ENCODE results near the gene SIRT7.

SIRT7 gene

GRCh38 chr17:81904600-81905423, 13.2 kb downstream of the SIRT7 start:
- DNase-seq (ENCODE audit: low read depth): no peak

GRCh38 chr17:81903896-81904599, 13.9 kb downstream of the SIRT7 start:
- no peak for DNase-seq (ENCODE audit: low read depth)

DNA sequence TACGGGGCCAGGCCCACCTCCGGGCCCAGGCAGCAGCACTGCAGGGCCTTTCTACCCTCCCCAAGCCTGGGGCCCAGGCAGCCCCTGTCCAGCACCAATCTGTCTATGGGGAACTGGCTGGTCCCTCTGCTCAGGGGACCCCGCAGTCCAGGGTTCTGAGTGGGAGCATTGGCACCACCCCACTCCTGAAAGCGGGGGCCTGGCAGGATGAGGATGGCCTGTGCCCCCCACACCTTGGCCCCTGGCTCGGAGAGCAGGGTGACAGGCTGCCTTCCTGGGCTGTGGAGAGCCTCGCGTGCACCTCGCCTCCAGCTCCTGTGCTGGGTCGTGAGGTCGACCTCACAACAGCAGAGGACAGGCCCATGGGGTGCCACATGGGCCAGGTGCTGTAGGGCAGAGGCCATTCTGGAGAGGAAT, 14.6 kb downstream of the SIRT7 start:
- no peak for DNase-seq (ENCODE audit: low read depth)

- DNase-seq (ENCODE audit: low read depth): no peak
Observed at GRCh38 chr17:81902653-81903414, 15.1 kb downstream of the SIRT7 start.

DNA sequence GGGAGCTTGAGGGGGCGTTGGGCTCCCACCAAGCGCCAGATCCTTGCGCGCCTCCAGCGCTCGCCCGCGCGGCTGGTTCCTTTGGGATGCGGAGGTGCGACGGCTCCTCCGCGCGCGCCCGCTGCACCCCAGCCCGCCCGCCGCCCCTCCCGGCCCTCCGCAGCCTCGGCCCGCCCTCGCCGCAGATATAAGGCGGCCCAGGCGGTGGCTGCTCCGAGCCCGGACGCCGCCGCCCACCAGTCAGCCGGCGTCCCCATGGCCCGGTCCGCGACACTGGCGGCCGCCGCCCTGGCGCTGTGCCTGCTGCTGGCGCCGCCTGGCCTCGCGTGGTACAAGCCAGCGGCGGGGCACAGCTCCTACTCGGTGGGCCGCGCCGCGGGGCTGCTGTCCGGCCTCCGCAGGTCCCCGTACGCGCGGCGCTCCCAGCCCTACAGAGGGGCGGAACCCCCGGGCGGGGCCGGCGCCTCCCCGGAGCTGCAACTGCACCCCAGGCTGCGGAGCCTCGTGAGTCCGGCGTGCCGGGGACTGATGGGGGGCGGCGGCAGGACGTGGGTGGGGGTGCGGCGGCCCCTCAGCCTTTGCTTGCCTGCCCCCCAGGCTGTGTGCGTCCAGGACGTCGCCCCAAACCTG, 15.8 kb downstream of the SIRT7 start, which contains the start of gene NPB:
TSS of gene NPB (plus strand) at position 216 of the 630 bp plus-strand sequence. CDS start at position 256, 40 bp downstream.
- no peak for DNase-seq (ENCODE audit: low read depth)

DNA sequence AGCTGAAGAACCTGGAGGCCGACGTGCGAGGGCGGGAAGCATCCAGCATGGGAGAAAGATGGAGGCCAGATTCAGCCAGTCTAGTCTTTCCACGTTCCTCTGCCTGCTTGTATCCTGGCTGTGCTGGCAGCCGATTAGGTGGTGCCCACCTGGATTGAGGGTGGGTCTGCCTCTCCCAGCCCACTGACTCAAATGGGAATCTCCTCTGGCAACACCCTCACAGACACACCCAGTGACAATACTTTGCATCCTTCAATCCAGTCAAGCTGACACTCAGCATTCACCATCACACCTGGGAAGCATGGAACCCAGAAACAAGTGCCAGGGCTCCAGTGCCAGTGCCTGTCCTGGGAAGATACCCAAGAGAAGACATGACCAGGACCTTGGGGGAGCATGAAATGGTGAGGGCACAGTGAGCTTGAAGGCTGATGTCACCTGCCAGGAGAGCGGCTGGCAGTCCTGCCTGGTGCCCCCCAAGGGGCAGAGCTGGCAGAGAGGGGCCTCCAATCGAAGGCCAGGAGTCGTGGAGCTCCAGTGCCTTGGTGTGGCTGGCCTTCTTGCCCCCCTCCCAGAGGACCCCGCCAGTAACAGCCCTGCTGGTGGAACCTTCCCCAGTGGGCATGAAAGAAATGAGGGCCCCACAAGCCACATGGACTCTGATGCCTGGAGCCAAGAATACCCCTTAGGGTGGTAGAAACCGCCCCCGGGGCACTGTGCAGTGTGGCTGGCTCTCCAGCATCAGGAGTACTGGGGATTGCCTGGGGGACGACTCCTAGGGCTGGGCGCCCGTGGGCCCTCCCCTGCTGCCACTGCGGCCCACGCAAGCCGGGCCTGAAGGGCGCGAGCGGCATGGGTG, 16.6 kb downstream of the SIRT7 start:
- no peak for DNase-seq (ENCODE audit: low read depth)

DNA sequence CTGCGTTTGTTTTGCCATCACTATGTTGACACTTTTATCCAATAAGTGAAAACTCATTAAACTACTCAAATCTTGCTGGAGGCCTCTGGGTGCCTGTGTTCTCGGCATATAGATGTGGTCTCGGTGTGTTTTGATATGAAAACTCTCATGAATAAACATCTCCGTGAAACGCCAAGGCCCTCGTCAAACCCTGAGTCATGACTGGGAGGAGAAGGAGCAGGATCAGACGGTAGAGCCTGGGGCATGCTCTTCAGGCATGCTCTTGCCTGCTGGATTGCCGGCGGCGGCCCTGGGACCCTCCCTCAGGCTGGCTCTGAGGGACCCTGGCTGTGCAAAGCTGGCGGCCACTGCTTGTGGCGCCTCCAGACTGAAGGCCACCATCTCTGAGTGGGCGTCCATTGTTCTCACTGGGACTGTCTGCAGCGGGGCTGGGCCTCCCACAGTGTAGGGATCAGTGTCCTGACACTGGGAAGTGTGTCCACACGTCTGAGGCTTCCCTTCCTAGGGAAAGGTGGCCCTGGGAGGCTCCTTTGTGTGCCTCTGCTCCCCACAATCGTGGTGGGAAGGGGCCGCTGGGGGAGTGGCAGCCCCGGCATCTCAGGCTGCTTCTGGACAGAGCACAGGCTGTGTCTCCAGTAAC, 17.7 kb downstream of the SIRT7 start:
- no peak for DNase-seq (ENCODE audit: low read depth)

DNA sequence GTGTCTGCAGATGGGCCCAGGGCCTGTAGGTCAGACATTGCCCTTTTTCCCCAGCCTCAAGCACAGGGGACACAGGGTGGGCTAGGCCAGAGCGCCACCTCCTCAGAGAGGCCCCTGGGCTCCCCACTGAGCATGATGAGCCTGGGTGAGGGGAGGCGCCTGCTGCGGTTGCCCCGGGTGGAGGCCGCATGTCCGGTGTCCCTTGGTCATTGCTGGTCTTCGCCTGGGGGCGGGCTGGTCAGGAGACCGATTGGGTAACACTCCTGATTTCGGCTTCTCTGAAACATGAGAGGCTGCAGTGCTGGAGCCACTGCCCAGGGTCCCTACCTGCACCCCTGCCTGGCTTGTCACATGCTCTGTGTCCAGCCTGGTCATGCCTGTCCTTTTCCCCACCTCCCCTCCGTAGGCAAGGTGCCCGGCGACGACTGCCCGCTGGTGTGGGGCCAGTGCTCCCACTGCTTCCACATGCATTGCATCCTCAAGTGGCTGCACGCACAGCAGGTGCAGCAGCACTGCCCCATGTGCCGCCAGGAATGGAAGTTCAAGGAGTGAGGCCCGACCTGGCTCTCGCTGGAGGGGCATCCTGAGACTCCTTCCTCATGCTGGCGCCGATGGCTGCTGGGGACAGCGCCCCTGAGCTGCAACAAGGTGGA, 18.3 kb downstream of the SIRT7 start:
- DNase-seq (ENCODE audit: low read depth): no peak

GRCh38 chr17:81898885-81899284, 19.1 kb downstream of the SIRT7 start:
- no peak for DNase-seq (ENCODE audit: low read depth)

DNA sequence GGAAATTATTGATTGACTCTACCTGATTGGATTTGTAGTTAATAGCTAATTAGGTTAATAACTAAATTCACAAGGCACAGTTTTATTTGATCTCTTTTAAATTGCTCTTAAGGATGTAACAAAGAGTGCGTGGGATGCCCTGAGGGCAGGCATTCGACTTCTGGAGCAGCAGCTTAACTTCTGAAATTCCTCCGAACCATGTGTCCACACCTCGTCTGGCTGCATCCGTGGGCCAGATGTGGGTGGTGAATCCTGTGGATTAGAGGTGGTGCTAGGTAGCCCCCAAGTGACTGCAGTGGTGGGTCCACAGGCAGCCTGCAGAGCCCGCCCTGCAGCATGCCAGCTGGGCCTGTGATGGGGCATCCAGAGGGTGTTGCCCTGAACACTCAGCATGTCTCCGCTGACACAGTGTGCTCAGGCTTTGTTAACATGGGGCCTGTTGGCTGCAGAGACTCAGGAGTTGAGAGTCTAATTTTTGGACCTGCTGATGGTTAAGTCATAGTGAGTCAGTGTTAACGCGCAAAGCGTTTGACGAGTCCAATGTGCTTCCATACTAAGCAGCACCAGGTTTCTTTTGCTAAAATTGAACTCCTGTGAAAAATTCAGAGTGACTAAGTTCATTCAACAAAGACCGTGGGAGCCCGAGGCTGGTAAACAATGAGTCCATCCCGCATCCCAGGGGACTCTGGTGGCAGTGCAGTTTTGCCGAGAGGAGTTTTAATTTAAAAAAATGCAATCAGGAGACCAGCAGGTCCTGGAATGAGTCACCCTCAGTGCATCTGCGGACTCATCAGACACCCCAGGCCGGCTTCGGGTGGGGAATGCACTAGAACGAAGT, 19.7 kb downstream of the SIRT7 start:
- no peak for DNase-seq (ENCODE audit: low read depth)

- no peak for DNase-seq (ENCODE audit: low read depth)
Observed at GRCh38 chr17:81895400-81895799, 22.6 kb downstream of the SIRT7 start.

GRCh38 chr17:81891303-81891552, 26.7 kb downstream of the SIRT7 start:
- no peak for DNase-seq (ENCODE audit: low read depth)

DNA sequence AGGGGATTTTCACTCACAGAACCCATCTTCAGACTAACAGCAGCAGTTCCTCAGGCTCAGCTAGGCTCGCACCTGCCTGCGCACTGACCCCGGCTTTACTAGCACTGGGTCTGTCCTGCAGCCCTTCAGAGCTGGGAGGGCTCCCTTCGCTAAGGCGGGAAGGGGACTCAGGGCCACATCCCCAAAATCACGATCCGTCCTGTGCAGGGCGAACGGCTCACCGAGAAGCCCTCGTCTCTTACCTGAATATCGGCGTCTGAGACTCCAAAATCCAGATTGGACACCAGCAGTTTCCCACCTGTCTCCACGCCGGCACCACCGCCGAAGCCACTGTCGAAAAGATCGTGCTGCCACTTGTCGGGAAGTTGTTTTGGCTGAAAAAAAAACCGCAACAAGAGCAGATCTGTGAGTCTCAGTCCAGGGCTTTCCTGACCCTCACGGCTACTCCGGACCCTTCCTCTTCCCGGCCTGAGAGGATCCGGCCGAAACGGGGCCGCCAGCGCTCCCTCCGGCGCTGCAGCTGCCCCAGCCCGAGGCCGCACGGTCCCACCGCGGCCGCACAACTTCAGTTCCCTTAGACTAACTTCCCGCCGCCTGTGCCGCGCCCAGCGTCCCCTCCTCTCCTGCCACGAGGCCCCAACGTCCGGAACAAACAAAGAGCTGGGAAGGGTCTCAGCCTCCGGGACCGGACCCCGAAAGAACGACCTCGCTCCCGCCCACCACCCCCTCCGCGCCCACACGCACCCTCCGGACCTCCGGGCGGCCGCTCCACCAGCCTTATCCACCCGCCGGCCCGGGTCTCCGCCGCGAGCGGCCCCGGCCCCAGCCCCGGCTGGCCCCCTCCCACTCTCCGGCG, 27.3 kb downstream of the SIRT7 start:
- DNase-seq (ENCODE audit: low read depth): no peak

- no peak for DNase-seq (ENCODE audit: low read depth)
Observed at GRCh38 chr17:81889602-81890001, 28.4 kb downstream of the SIRT7 start.

GRCh38 chr17:81888988-81889595, 28.9 kb downstream of the SIRT7 start:
- no peak for DNase-seq (ENCODE audit: low read depth)

GRCh38 chr17:81888105-81888987, 29.6 kb downstream of the SIRT7 start:
- no peak for DNase-seq (ENCODE audit: low read depth)

All from stimulated activated CD4-positive, alpha-beta T cell treated with anti-CD3 and anti-CD28 coated beads, Interleukin-2, amount 100 ng/mL, for 4 hours (primary cell).